ENCODE measurements around the gene NOS3.

NOS3 gene

GRCh38 chr7:150990416-150991186, at the start of gene NOS3:
NOS3 (plus strand) TSS chr7:150991017; CDS start chr7:150993804, 2,787 bp downstream.
- no peak for DNase-seq

- DNase-seq, result peak; percentile 35
Observed at GRCh38 chr7:150941351-150942000, 49.3 kb upstream of the NOS3 start.

DNA sequence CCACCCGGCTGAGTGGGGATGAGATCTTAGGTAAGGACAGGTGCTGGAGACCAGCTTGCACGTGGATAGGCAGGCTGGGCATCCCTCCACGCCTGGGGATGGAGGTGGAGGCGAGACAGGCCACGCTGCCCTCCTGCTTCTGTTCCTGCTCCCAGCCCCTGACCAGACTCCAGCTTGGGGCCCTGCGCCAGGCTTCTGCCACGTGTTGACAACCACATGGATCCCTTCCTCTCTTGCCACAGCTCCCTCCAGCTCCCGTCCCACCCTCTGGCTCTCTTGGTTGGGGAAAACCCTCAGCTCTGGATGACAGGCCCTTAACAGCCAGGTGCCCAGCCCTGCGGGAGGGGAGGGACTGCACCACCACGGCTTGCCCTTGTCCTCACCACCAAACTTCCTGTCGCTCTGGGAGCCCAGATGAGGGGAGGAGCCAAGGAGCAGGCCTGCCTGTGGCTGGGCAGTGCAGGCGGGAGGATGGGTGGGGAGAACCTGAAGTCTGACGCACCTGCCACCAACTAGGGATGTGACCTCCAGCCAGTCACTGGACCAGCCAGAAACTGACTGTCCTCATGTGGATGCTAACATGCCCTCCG, 48.7 kb upstream of the NOS3 start:
- DNase-seq, result peak; percentile 48

- no peak for DNase-seq
Observed at GRCh38 chr7:150942591-150943452, 48.0 kb upstream of the NOS3 start.

DNA sequence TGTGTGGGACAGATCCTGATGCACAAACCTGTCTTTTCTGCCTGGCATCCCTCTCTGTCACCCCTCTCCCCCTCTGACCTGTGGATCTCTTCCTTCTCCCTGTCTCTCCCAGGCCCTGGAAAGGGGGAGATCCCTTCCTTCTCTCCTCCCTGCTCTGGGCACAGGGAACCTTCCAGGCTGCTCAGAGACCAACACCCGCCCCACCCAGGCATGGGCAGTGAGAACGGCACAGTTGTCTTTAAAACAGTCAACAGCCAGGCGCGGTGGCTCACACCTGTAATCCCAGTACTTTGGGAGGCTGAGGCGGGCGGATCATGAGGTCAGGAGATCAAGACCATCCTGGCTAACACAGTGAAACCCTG, 47.4 kb upstream of the NOS3 start:
- no peak for DNase-seq

GRCh38 chr7:150944066-150945042, 46.5 kb upstream of the NOS3 start:
- DNase-seq, result no peak

DNA sequence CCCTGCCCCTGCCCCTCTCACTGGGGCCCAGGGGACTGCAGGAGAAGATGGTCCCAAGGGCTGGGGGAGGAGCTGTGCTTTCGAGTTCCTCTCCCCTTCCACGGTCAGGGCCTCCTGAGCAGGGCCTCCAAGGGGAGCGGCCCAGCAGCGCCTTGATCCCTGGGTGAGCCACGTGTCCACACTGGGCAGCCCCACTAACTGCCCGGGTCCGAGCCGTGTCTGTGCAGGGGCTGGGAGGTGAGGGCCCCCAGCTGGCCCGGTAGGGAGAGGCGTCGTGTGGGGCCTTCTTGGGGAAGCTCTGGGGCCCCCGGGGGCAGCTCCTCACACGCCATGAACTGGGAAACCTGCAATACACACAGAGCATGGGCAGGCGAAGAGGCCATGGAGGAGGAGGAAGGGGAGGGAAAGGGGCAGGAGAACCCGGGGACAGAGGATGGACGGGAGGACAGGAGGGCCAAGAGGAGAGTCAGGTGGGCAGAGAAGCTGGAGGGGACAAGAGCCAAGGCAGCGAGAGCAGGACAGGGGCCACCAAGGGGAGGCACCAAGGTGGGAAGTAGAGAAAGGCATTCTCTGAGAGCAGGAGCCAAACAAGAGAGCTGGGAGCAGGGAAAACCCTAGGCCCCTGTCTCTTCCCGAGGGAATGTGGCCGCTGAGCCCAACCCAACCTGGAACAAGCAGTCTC, 45.5 kb upstream of the NOS3 start:
- no peak for DNase-seq

- DNase-seq, result no peak
Observed at GRCh38 chr7:150945853-150946420, 44.9 kb upstream of the NOS3 start.

- no peak for DNase-seq
Observed at GRCh38 chr7:150946421-150947240, 44.2 kb upstream of the NOS3 start.

DNA sequence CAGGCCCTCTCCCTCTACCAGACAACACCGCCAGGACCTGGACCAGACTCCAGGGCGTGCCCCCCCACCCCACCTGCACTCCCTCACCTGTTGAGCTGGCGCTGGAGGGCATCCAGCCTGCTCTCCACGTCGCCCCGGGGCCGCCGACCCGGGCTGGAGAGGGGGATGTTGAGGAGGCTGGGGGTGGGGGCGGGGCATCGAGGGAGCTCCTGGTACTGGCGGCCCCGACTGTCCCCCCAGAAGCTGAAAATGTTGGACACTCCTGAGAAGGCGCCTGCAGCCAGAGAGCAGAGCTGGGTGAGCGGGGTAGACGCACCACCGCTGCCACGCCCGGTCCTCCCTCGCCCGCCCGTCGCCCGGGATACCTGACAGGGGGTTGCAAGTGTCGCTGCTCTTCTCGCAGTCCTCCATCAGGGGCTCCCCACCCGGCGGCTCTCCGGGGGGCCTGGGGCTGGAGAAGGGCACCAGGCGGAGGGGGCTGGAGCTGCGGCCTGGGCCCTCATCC, 43.5 kb upstream of the NOS3 start:
- no peak for DNase-seq

- no peak for DNase-seq
Observed at GRCh38 chr7:150947761-150948651, 42.8 kb upstream of the NOS3 start.

GRCh38 chr7:150948791-150949251, 42.0 kb upstream of the NOS3 start:
- no peak for DNase-seq

- DNase-seq, result no peak
Observed at GRCh38 chr7:150949564-150949963, 41.3 kb upstream of the NOS3 start.

- no peak for DNase-seq
Observed at GRCh38 chr7:150949971-150950491, 40.8 kb upstream of the NOS3 start.

- DNase-seq, result no peak
Observed at GRCh38 chr7:150950496-150951180, 40.2 kb upstream of the NOS3 start.

GRCh38 chr7:150951181-150951520, 39.7 kb upstream of the NOS3 start:
- no peak for DNase-seq

- DNase-seq, result no peak
Observed at GRCh38 chr7:150951521-150951920, 39.3 kb upstream of the NOS3 start.
